Neuronal stem cell (in vitro differentiated cells): ENCODE results near the gene OR7A10.

Source experiments
- DNase-seq: peaks from one replicate; pipeline ENCODE4 v3.0.0-alpha.2; 2013; ENCODE audit warnings: low spot score
- H2AFZ ChIP-seq: one replicate; pipeline ENCODE4 v1.6.1; 2013; ENCODE audit warnings: mild to moderate bottlenecking, low read length, inconsistent platforms
- H2AK5ac ChIP-seq: 2 replicates; pipeline ENCODE4 v1.6.1; 2013; ENCODE audit warnings: low read depth, mild to moderate bottlenecking, inconsistent platforms, low read length, moderate library complexity, mixed read lengths
- H2BK120ac ChIP-seq: 2 replicates; pipeline ENCODE4 v1.6.1; 2013; ENCODE audit warnings: low read depth, mild to moderate bottlenecking, inconsistent platforms, low read length, moderate library complexity, mixed read lengths
- H2BK12ac ChIP-seq: one replicate; pipeline ENCODE4 v1.6.1; 2013; ENCODE audit warnings: low read length, inconsistent platforms
- H2BK15ac ChIP-seq: 2 replicates; pipeline ENCODE4 v1.6.1; 2013; ENCODE audit warnings: mild to moderate bottlenecking, low read length, inconsistent platforms, mixed read lengths
- H2BK5ac ChIP-seq: one replicate; pipeline ENCODE4 v1.6.1; 2013; ENCODE audit warnings: inconsistent platforms, mild to moderate bottlenecking, low read length, moderate library complexity
- H3K14ac ChIP-seq: one replicate; pipeline ENCODE4 v1.6.1; 2013; ENCODE audit warnings: low read length, inconsistent platforms
- H3K18ac ChIP-seq: 2 replicates; pipeline ENCODE4 v1.6.1; 2013; ENCODE audit warnings: low read length, inconsistent platforms
- H3K23ac ChIP-seq: 2 replicates; pipeline ENCODE4 v1.6.1; 2013; ENCODE audit warnings: low read depth, mild to moderate bottlenecking, mixed read lengths, low read length, inconsistent platforms; ENCODE audit not compliant: poor library complexity
- H3K27ac ChIP-seq: replicated peaks from 3 replicates; pipeline ENCODE4 v1.5.1; 2013; ENCODE audit warnings: low read length, inconsistent platforms
- H3K27me3 ChIP-seq, 3 experiments: 2 replicates each; pipeline ENCODE4 v1.6.1; 2013; ENCODE audit warnings: low read length in 3 of 3, mild to moderate bottlenecking in 2 of 3, inconsistent platforms in 1 of 3, low read depth in 1 of 3, mixed read lengths in 1 of 3, moderate library complexity in 1 of 3; ENCODE audit not compliant: control insufficient read depth in 3 of 3, insufficient read depth in 3 of 3
- H3K36me3 ChIP-seq, 2 donors: replicated peaks in 1 of 2; 2 replicates each; pipeline ENCODE4 v1.6.1; 2013; ENCODE audit warnings: low read length in 2 of 2; ENCODE audit not compliant: control insufficient read depth in 2 of 2, insufficient read depth in 2 of 2
- H3K4ac ChIP-seq: 2 replicates; pipeline ENCODE4 v1.6.1; 2013; ENCODE audit warnings: inconsistent platforms, mild to moderate bottlenecking, low read length, moderate library complexity
- H3K4me1 ChIP-seq, 2 donors: 1 replicate in 1 of 2; 2 replicates in 1 of 2; pipeline ENCODE4 v1.6.1; 2013; ENCODE audit warnings: low read length in 2 of 2, low read depth in 1 of 2; ENCODE audit not compliant: control insufficient read depth in 2 of 2, insufficient read depth in 1 of 2
- H3K4me2 ChIP-seq: one replicate; pipeline ENCODE4 v1.6.1; 2013; ENCODE audit warnings: mild to moderate bottlenecking, low read length, inconsistent platforms; ENCODE audit not compliant: insufficient read depth, poor library complexity, severe bottlenecking
- H3K4me3 ChIP-seq, 2 donors: 2 replicates each; pipeline ENCODE4 v1.5.1; 2013; ENCODE audit warnings: low read length in 2 of 2, mild to moderate bottlenecking in 2 of 2, inconsistent platforms in 1 of 2, moderate library complexity in 1 of 2
- H3K79me1 ChIP-seq: one replicate; pipeline ENCODE4 v1.6.1; 2013; ENCODE audit warnings: low read depth, mild to moderate bottlenecking, inconsistent platforms, low read length, moderate library complexity
- H3K9ac ChIP-seq: one replicate; pipeline ENCODE4 v1.6.1; 2013; ENCODE audit warnings: mild to moderate bottlenecking, low read depth, low read length, inconsistent platforms; ENCODE audit not compliant: poor library complexity
- H3K9me3 ChIP-seq, 2 donors: replicated peaks in 1 of 2; 2 replicates each; pipeline versions ENCODE3 to v1.6.1; 2013; ENCODE audit warnings: low read length in 2 of 2, mild to moderate bottlenecking in 2 of 2, inconsistent platforms in 1 of 2, low read depth in 1 of 2, mixed read lengths in 1 of 2, moderate library complexity in 1 of 2; ENCODE audit not compliant: control insufficient read depth in 2 of 2, insufficient read depth in 1 of 2
- H4K8ac ChIP-seq: one replicate; pipeline ENCODE4 v1.6.1; 2013; ENCODE audit warnings: low read depth, mild to moderate bottlenecking, inconsistent platforms, low read length, moderate library complexity
- H4K91ac ChIP-seq: one replicate; pipeline ENCODE4 v1.6.1; 2013; ENCODE audit warnings: low read length, low read depth, mild to moderate bottlenecking, inconsistent platforms; ENCODE audit not compliant: poor library complexity
- WGBS, 2 donors: extraction: QIAGEN DNeasy Blood & Tissue Kit; methylation state at CpG; one replicate each; pipeline ENCODE4 v1.1.7; 2013; ENCODE audit warnings: missing lambda C conversion rate in 2 of 2, mixed read lengths in 1 of 2; ENCODE audit not compliant: insufficient read length in 2 of 2, insufficient replicate concordance in 1 of 2; ENCODE audit errors: extremely low coverage in 2 of 2; 5-methylcytosine and 5-hydroxymethylcytosine counted together

The OR7A10 gene

GRCh38 chr19:14814982-14815652 is 33.6 kb downstream of the OR7A10 start:
- H3K18ac ChIP-seq: no peak overlapping the region
- no peaks in the 10 kb centered on the region for H3K36me3 ChIP-seq
- no peak overlapping the region for H3K27ac ChIP-seq
- H2BK120ac ChIP-seq: no peak overlapping the region
- H4K91ac ChIP-seq: no peak overlapping the region
- no peak overlapping the region for H3K4me3 ChIP-seq
- no peak overlapping the region for H2BK12ac ChIP-seq
- no peak overlapping the region for H3K14ac ChIP-seq
- H2BK5ac ChIP-seq: no peak overlapping the region
- H3K4me2 ChIP-seq: no peak overlapping the region
- peaks cover 0 to 1% of the 10 kb centered on the region in 2 donors for H3K4me1 ChIP-seq
- H3K9me3 ChIP-seq: no peaks in the 10 kb centered on the region
- H3K79me1 ChIP-seq: no peaks in the 10 kb centered on the region
- peaks cover 0 to 14% (median 0%) of the 10 kb centered on the region in 3 experiments for H3K27me3 ChIP-seq
- no peak for DNase-seq
- H3K9ac ChIP-seq: no peak overlapping the region
- no peak overlapping the region for H2BK15ac ChIP-seq
- H2AFZ ChIP-seq: no peak overlapping the region
- H2AK5ac ChIP-seq: no peak overlapping the region
- no peak overlapping the region for H3K4ac ChIP-seq
- no CpG with 5 or more reads among the region's 2 CpGs for WGBS, 2 donors
- no peak overlapping the region for H3K23ac ChIP-seq
- H4K8ac ChIP-seq: no peak overlapping the region

GRCh38 chr19:14809272-14810057 is 39.3 kb downstream of the OR7A10 start:
- Histone ChIP-seq H3K27ac (no peak overlapping the region), H2BK12ac (no peak overlapping the region), H3K36me3 (no peaks in the 10 kb centered on the region), H2BK15ac (no peak overlapping the region), H3K9me3 (no peaks in the 10 kb centered on the region), H3K9ac (no peak overlapping the region), H2BK120ac (no peak overlapping the region), H2BK5ac (no peak overlapping the region), H4K91ac (no peak overlapping the region), H3K14ac (no peak overlapping the region), H3K27me3 (peaks cover 0 to 16% (median 0%) of the 10 kb centered on the region in 3 experiments), H3K79me1 (no peaks in the 10 kb centered on the region), H3K4me2 (no peak overlapping the region), H3K4me1 (peaks cover 0 to 1% of the 10 kb centered on the region in 2 donors), H4K8ac (no peak overlapping the region), H3K18ac (no peak overlapping the region), H2AFZ (no peak overlapping the region), H3K4me3 (no peak overlapping the region), H3K23ac (no peak overlapping the region), H2AK5ac (no peak overlapping the region), H3K4ac (no peak overlapping the region)
- WGBS, 2 donors: no CpG with 5 or more reads among the region's 9 CpGs
- no peak for DNase-seq

GRCh38 chr19:14804765-14805164 is 44.0 kb downstream of the OR7A10 start:
- H3K4me1 ChIP-seq: no peaks in the 10 kb centered on the region
- H3K79me1 ChIP-seq: no peaks in the 10 kb centered on the region
- no peak overlapping the region for H2BK120ac ChIP-seq
- no peak overlapping the region for H3K4ac ChIP-seq
- H3K36me3 ChIP-seq: no peaks in the 10 kb centered on the region
- H3K9me3 ChIP-seq: no peaks in the 10 kb centered on the region
- H3K14ac ChIP-seq: no peak overlapping the region
- no peak overlapping the region for H2BK5ac ChIP-seq
- H4K8ac ChIP-seq: no peak overlapping the region
- H2BK12ac ChIP-seq: no peak overlapping the region
- H3K27ac ChIP-seq: no peak overlapping the region
- no peak overlapping the region for H3K4me2 ChIP-seq
- no peak overlapping the region for H2AK5ac ChIP-seq
- 100% methylated on average over 1 of the region's 3 CpGs; no CpG with 5 or more reads in 1 of the 2 donors for WGBS, 2 donors
- H3K23ac ChIP-seq: no peak overlapping the region
- no peak overlapping the region for H3K4me3 ChIP-seq
- H2AFZ ChIP-seq: no peak overlapping the region
- H3K9ac ChIP-seq: no peak overlapping the region
- no peak overlapping the region for H2BK15ac ChIP-seq
- H4K91ac ChIP-seq: no peak overlapping the region
- H3K18ac ChIP-seq: no peak overlapping the region
- H3K27me3 ChIP-seq: no peaks in the 10 kb centered on the region
- DNase-seq: no peak

- Histone ChIP-seq H3K23ac (no peak overlapping the region), H3K36me3 (no peaks in the 10 kb centered on the region), H3K4me1 (no peaks in the 10 kb centered on the region), H2BK15ac (no peak overlapping the region), H3K9me3 (no peaks in the 10 kb centered on the region), H2AFZ (no peak overlapping the region), H2BK5ac (no peak overlapping the region), H2BK120ac (no peak overlapping the region), H3K4me3 (no peak overlapping the region), H3K79me1 (no peaks in the 10 kb centered on the region), H3K18ac (no peak overlapping the region), H3K4me2 (no peak overlapping the region), H3K27ac (no peak overlapping the region), H4K91ac (no peak overlapping the region), H2BK12ac (no peak overlapping the region), H4K8ac (no peak overlapping the region), H3K4ac (no peak overlapping the region), H3K27me3 (no peaks in the 10 kb centered on the region), H2AK5ac (no peak overlapping the region), H3K9ac (no peak overlapping the region), H3K14ac (no peak overlapping the region)
- DNase-seq: no peak
- WGBS, 2 donors: no CpG with 5 or more reads among the region's 5 CpGs
Measured at GRCh38 chr19:14798760-14799159, 50.0 kb downstream of the OR7A10 start.
